Thyroid gland (tissue), 4 donors: ENCODE data around the gene FBLN5. TPM values are rescaled to one million over a fixed set of nuclear protein-coding genes. Genes with fewer than 3 reads are reported as not detected.

Source experiments
- DNase-seq, 2 donors: peaks; one replicate each; pipeline ENCODE4 v3.0.0-alpha.2; 2019
- H3K27ac ChIP-seq, 3 donors: fragments of 200-600 bp; sonication (generic); 1 replicate in 2 of 3; 2 replicates in 1 of 3; pipeline ENCODE4 v1.5.1; 2016 to 2019; ENCODE audit warnings: mild to moderate bottlenecking in 1 of 3, moderate library complexity in 1 of 3
- H3K27me3 ChIP-seq: fragments of 200-600 bp; sonication (generic); one replicate; pipeline ENCODE4 v1.5.1; 2019
- H3K36me3 ChIP-seq, 2 donors: fragments of 200-600 bp; sonication (generic); one replicate each; pipeline ENCODE4 v1.5.1; 2016 to 2019
- H3K4me1 ChIP-seq, 2 donors: fragments of 200-600 bp; sonication (generic); one replicate each; pipeline ENCODE4 v1.5.1; 2017 to 2019
- H3K4me3 ChIP-seq, 3 donors: fragments of 200-600 bp; sonication (generic); replicated peaks in 1 of 3; 1 replicate in 2 of 3; 2 replicates in 1 of 3; pipeline ENCODE4 v1.5.1; 2016; ENCODE audit warnings: mild to moderate bottlenecking in 1 of 3
- H3K9me3 ChIP-seq: fragments of 200-600 bp; sonication (generic); one replicate; pipeline ENCODE4 v1.5.1; 2017
- POLR2A ChIP-seq, 2 donors: fragments of 450-650 bp; IDR thresholded peaks; one replicate each; pipeline ENCODE4 v1.6.1; 2017; ENCODE audit warnings: antibody characterized with exemption in 2 of 2, mild to moderate bottlenecking in 2 of 2, moderate library complexity in 1 of 2
- WGBS, 2 donors: methylation state at CpG; one replicate each; pipeline ENCODE4 v1.1.5; 2017; 5-methylcytosine and 5-hydroxymethylcytosine counted together
- intact Hi-C: fragments of 100-400 bp; cut with DNase I; formaldehyde crosslinking; loops from one replicate; pipeline ENCODE4 v1.15.1; 2023
- total RNA-seq, 4 donors: library from RNA; depleted of rRNA; stranded (reverse); fragments of >200 nt; gene quantifications; one replicate each; pipeline ENCODE4 v1.2.3, GENCODE V29; 2016
- TF ChIP-seq, protein P1 (sequence below), 6 experiments: fragments of 200-600 bp in 3 of 6; fragments of 450-650 bp in 3 of 6; sonication (generic) in 3 of 6; IDR thresholded peaks; one replicate each; pipeline ENCODE4 v1.5.1; 2016 to 2019; ENCODE audit warnings: antibody characterized with exemption in 6 of 6, mild to moderate bottlenecking in 2 of 6, inconsistent platforms in 1 of 6, moderate library complexity in 1 of 6

Gene FBLN5
- total RNA-seq, 4 donors from 2014 or later: 71.5 to 110 (median 86.4) TPM

DNA sequence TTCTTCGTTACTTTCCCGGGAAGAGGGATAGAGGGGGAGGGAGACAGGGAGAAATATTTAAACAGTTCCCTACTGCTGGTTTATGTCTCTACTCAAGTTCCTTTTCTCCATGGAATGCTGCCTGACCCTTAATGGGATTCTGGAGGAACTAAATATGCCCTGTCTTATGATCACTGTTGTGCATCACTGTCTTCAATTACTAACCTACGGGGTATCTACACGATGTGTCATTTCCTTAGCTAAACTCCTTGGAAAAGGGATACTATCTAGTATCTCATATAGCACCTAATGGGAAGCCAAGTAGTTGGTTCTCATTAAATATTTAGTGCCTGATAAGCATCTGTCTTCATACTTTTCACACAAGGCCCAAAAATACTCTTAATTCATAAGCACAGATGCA is 37.5 kb upstream of the FBLN5 start:
- WGBS, 2 donors: 84 to 91% methylated on average over 4 of the region's 4 CpGs
- Histone ChIP-seq H3K9me3 (no peaks in the 10 kb centered on the region), H3K27ac (no peak overlapping the region), H3K36me3 (no peaks in the 10 kb centered on the region), H3K27me3 (no peaks in the 10 kb centered on the region), H3K4me3 (no peak overlapping the region), H3K4me1 (peaks cover 5 to 16% of the 10 kb centered on the region in 2 donors)
- TF ChIP-seq, protein P1, sequence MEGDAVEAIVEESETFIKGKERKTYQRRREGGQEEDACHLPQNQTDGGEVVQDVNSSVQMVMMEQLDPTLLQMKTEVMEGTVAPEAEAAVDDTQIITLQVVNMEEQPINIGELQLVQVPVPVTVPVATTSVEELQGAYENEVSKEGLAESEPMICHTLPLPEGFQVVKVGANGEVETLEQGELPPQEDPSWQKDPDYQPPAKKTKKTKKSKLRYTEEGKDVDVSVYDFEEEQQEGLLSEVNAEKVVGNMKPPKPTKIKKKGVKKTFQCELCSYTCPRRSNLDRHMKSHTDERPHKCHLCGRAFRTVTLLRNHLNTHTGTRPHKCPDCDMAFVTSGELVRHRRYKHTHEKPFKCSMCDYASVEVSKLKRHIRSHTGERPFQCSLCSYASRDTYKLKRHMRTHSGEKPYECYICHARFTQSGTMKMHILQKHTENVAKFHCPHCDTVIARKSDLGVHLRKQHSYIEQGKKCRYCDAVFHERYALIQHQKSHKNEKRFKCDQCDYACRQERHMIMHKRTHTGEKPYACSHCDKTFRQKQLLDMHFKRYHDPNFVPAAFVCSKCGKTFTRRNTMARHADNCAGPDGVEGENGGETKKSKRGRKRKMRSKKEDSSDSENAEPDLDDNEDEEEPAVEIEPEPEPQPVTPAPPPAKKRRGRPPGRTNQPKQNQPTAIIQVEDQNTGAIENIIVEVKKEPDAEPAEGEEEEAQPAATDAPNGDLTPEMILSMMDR (IDR thresholded peaks at IDR 0.05): no peak
- TF ChIP-seq POLR2A (IDR thresholded peaks at IDR 0.05): no peak
- intact Hi-C loops: no loop called here
- DNase-seq: no peak

DNA sequence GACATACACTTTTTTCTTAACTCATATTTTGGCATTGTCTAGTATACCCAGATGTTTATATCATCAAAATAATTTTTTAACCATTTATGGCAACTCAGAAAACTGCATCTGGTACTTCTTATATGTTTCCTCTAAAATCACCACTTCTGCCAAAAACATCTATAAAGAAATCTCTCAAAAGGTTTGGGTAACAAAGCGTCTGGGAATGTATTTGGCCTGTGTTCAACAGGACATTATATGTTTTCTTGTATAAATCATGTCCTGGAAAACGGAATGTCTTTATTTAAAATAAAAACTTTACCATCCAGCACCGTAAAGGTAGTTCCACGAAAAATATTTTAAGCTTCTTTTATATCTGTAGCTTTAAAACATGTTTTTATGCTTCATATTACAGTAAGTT is 36.1 kb upstream of the FBLN5 start:
- H3K27ac ChIP-seq: no peak overlapping the region
- WGBS, 2 donors: 74 to 83% methylated on average over 4 of the region's 4 CpGs
- TF ChIP-seq, protein P1 (IDR thresholded peaks at IDR 0.05): no peak
- TF ChIP-seq POLR2A (IDR thresholded peaks at IDR 0.05): no peak
- intact Hi-C loops: no loop called here
- no peaks in the 10 kb centered on the region for H3K9me3 ChIP-seq
- no peaks in the 10 kb centered on the region for H3K36me3 ChIP-seq
- H3K4me3 ChIP-seq: no peak overlapping the region
- peaks cover 5 to 18% of the 10 kb centered on the region in 2 donors for H3K4me1 ChIP-seq
- DNase-seq: no peak
- no peaks in the 10 kb centered on the region for H3K27me3 ChIP-seq

DNA sequence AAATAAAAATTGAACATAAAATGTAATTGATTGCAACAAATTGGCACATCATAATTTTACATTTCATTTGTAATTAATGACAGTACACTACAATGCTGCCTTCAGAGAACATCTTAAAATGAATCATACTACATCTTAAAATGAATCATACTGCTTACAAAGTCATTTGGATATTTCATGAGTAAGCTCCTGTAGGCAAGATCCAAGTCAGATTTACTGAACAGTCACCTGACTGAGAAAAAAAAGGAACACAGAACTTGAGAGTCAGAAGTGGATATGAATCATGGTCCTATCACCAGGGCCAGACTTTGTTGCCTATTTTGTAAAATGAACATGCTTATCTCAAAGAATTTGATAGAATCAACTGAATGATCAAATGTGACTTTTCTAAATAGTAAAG is 32.7 kb upstream of the FBLN5 start:
- Histone ChIP-seq H3K4me1 (peaks cover 0 to 8% of the 10 kb centered on the region in 2 donors), H3K9me3 (no peaks in the 10 kb centered on the region), H3K36me3 (no peaks in the 10 kb centered on the region), H3K27me3 (no peaks in the 10 kb centered on the region), H3K27ac (no peak overlapping the region), H3K4me3 (no peak overlapping the region)
- DNase-seq: no peak
- intact Hi-C loops: no loop called here
- no peak for TF ChIP-seq POLR2A (IDR thresholded peaks at IDR 0.05)
- TF ChIP-seq, protein P1 (IDR thresholded peaks at IDR 0.05): no peak

DNA sequence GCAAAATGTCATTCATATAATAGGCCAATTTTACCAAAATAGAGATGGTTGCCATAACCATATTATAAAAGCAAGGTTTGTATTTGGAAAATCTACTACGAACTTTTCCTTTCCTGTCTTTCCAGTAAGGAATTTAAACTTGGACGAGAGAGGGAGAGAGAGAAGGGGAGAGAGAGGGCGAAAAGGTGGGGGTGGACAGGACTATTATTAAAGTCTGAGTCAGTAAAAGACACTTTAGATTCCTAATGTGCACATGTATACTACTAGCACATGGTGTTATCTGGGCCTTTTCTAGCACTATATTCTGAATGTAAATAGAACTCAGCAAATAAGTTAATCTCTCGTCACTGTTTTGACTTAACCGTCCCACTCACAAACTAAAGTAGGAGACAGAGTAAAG is 30.4 kb upstream of the FBLN5 start:
- 90 to 94% methylated on average over 5 of the region's 5 CpGs for WGBS, 2 donors
- peaks cover 0 to 8% of the 10 kb centered on the region in 2 donors for H3K4me1 ChIP-seq
- H3K27me3 ChIP-seq: no peaks in the 10 kb centered on the region
- no peak for DNase-seq
- intact Hi-C loops: no loop called here
- no peak overlapping the region for H3K4me3 ChIP-seq
- peaks cover 0 to 13% of the 10 kb centered on the region in 2 donors for H3K36me3 ChIP-seq
- no peak overlapping the region for H3K27ac ChIP-seq
- no peak for TF ChIP-seq POLR2A (IDR thresholded peaks at IDR 0.05)
- TF ChIP-seq, protein P1 (IDR thresholded peaks at IDR 0.05): no peak
- no peaks in the 10 kb centered on the region for H3K9me3 ChIP-seq

DNA sequence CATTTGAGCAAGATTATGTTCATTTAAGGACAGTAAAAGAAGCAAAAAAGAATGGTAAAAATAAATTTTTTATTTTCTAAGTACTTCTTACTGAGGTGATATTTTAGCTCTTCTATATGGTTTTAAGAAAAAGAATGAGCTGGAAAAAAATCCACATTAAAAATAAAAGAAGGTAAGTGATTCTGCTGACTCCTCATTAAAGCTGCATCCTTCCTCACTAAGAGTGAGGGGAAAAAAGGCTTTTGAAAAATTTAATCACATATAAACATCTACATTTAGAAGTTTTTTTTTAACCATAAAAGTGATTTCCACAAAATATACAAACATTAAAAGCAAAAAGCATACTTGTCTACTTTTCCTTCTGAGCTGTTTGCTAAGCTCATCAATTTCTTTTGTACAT is 28.3 kb upstream of the FBLN5 start:
- peaks cover 0 to 23% of the 10 kb centered on the region in 2 donors for H3K36me3 ChIP-seq
- DNase-seq: no peak
- H3K9me3 ChIP-seq: no peaks in the 10 kb centered on the region
- H3K4me3 ChIP-seq: no peak overlapping the region
- TF ChIP-seq, protein P1 (IDR thresholded peaks at IDR 0.05): no peak
- no peak for TF ChIP-seq POLR2A (IDR thresholded peaks at IDR 0.05)
- intact Hi-C loops: no loop called here
- no peaks in the 10 kb centered on the region for H3K27me3 ChIP-seq
- no peak overlapping the region for H3K27ac ChIP-seq
- peaks cover 0 to 8% of the 10 kb centered on the region in 2 donors for H3K4me1 ChIP-seq
